Neural cell (in vitro differentiated cells): Measurements from ENCODE around the gene ZWILCH.

ENCODE experiments used
- EP300 ChIP-seq: fragments of 450-650 bp; conservative IDR thresholded peaks from 2 replicates; pipeline ENCODE4 v1.6.1; 2014; ENCODE audit warnings: antibody characterized with exemption, mild to moderate bottlenecking, moderate library complexity; ENCODE audit not compliant: poor library complexity, severe bottlenecking
- POLR2AphosphoS5 ChIP-seq: IDR thresholded peaks from 2 replicates; pipeline ENCODE4 v1.6.1; 2012
- TF ChIP-seq, protein P1 (sequence below): fragments of 450-650 bp; IDR thresholded peaks from 2 replicates; pipeline ENCODE4 v1.5.1; 2014; ENCODE audit warnings: antibody characterized with exemption, mild to moderate bottlenecking, moderate library complexity; ENCODE audit not compliant: poor library complexity, severe bottlenecking
- TF ChIP-seq, protein P2 (sequence below): IDR thresholded peaks from 2 replicates; pipeline ENCODE4 v1.6.1; 2012; ENCODE audit warnings: borderline replicate concordance

DNA sequence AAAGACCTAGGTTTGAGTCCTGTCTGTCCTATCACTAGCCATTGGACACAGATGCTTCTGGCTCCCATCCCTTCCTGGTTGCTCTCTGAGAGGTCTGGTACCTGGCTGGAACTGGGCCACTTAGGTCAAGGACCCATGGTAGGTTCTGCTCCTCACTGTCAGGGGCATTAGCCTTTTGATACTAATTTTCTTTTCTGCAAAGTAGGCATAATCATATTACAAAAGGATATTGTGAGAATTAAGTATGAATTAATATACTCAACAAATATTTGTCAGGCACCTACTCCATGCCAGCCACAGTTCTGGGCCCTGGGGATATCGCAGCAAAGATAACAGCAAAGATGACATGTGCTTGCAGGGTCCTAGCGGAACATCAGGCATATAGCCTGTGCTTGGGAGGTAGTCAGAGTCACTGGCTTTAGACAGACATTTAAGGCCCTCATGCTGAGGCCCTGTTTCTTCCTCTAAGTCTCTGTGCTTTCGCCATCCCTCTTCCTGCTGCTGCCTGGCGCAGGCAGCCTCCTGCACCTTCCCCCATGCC, 86.3 kb downstream of the ZWILCH start:
- TF ChIP-seq, protein P1, sequence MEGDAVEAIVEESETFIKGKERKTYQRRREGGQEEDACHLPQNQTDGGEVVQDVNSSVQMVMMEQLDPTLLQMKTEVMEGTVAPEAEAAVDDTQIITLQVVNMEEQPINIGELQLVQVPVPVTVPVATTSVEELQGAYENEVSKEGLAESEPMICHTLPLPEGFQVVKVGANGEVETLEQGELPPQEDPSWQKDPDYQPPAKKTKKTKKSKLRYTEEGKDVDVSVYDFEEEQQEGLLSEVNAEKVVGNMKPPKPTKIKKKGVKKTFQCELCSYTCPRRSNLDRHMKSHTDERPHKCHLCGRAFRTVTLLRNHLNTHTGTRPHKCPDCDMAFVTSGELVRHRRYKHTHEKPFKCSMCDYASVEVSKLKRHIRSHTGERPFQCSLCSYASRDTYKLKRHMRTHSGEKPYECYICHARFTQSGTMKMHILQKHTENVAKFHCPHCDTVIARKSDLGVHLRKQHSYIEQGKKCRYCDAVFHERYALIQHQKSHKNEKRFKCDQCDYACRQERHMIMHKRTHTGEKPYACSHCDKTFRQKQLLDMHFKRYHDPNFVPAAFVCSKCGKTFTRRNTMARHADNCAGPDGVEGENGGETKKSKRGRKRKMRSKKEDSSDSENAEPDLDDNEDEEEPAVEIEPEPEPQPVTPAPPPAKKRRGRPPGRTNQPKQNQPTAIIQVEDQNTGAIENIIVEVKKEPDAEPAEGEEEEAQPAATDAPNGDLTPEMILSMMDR = no peak
- TF ChIP-seq POLR2AphosphoS5 = no peak
- TF ChIP-seq, protein P2, sequence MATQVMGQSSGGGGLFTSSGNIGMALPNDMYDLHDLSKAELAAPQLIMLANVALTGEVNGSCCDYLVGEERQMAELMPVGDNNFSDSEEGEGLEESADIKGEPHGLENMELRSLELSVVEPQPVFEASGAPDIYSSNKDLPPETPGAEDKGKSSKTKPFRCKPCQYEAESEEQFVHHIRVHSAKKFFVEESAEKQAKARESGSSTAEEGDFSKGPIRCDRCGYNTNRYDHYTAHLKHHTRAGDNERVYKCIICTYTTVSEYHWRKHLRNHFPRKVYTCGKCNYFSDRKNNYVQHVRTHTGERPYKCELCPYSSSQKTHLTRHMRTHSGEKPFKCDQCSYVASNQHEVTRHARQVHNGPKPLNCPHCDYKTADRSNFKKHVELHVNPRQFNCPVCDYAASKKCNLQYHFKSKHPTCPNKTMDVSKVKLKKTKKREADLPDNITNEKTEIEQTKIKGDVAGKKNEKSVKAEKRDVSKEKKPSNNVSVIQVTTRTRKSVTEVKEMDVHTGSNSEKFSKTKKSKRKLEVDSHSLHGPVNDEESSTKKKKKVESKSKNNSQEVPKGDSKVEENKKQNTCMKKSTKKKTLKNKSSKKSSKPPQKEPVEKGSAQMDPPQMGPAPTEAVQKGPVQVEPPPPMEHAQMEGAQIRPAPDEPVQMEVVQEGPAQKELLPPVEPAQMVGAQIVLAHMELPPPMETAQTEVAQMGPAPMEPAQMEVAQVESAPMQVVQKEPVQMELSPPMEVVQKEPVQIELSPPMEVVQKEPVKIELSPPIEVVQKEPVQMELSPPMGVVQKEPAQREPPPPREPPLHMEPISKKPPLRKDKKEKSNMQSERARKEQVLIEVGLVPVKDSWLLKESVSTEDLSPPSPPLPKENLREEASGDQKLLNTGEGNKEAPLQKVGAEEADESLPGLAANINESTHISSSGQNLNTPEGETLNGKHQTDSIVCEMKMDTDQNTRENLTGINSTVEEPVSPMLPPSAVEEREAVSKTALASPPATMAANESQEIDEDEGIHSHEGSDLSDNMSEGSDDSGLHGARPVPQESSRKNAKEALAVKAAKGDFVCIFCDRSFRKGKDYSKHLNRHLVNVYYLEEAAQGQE = no peak
- TF ChIP-seq EP300 = no peak
